ENCODE measurements around the gene ABCB8. TPM values are rescaled to one million over a fixed set of nuclear protein-coding genes. Genes with fewer than 3 reads are reported as not detected.

The ABCB8 gene
- total RNA-seq, 5 donors from 2014 or later (not counting 1 experiment from before 2014, with no cell fraction given): 72.4 to 83.0 (median 74.8) TPM

DNA sequence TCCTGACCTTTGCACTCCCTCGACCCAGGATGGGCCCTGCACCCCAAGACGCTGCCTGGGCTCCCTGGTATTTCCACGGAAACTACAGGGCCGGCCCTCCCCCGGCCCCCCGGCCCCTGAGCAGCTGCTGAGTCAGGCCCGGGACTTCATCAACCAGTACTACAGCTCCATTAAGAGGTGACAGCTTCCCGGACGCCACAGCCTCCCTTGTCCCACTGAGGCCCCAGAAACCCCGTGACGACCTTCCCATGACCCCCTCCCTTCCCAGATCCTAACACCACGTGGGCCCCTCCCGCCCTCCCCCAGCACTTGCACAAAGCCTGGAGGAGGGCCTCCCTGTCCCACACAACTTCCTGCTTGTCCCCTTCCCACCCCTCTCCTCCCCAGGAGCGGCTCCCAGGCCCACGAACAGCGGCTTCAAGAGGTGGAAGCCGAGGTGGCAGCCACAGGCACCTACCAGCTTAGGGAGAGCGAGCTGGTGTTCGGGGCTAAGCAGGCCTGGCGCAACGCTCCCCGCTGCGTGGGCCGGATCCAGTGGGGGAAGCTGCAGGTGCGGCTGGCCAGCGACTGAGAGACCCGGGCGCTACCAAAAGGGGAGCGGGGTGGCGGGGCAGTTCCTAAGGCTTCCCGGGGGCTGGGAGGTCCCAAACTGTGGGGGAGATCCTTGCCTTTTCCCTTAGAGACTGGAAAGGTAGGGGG, 31.7 kb upstream of the ABCB8 start:
- peaks cover 0 to 4% of the 10 kb centered on the region in 2 donors for H3K27me3 Mint-ChIP-seq
- Histone ChIP-seq H3K4me3 (ENCODE audit: control insufficient read depth in 1 of 2, extremely low read depth in 1 of 2, low read length in 1 of 2) (no peak overlapping the region), H3K27me3 (replicated peaks in 1 of 2; ENCODE audit: control insufficient read depth in 2 of 2, extremely low read depth in 1 of 2, insufficient read depth in 2 of 2, low read length in 1 of 2) (peaks cover 0 to 30% of the 10 kb centered on the region in 2 experiments), H3K9me3 (no peaks in the 10 kb centered on the region), H3K27ac (ENCODE audit: low read length) (no peak overlapping the region), H3K36me3 (ENCODE audit: control insufficient read depth in 2 of 2, extremely low read depth in 1 of 2, insufficient read depth in 1 of 2, low read length in 1 of 2) (peaks cover 0 to 4% of the 10 kb centered on the region in 2 donors), H3K4me1 (ENCODE audit: control insufficient read depth in 1 of 2, extremely low read depth in 1 of 2, insufficient read depth in 2 of 2, low read length in 2 of 2) (peaks cover 25 to 69% of the 10 kb centered on the region in 2 experiments)
- ChIA-PET POLR2A (no interaction called here), CTCF (interaction anchor here in 1 of 2 donors (0.7 to 1.0 kb wide), 3 partner anchors 16 to 41 kb away, joined by 3 to 5 read pairs (median 4); no protein-coding TSS in a partner anchor)
- H3K9me3 Mint-ChIP-seq: no peaks in the 10 kb centered on the region
- 34% methylated on average over 20 of the region's 31 CpGs for WGBS (ENCODE audit: insufficient coverage)
- H3K36me3 Mint-ChIP-seq: no peaks in the 10 kb centered on the region
- H3K4me1 Mint-ChIP-seq: peaks cover 41 to 55% (median 50%) of the 10 kb centered on the region in 3 donors
- no peak overlapping the region for H3K27ac Mint-ChIP-seq
- ATAC-seq (replicated peaks in 1 of 4): peak in 1 of 4 experiments; percentile 14
- peak overlapping the region in 1 of 3 donors; percentile 52 for H3K4me3 Mint-ChIP-seq
- no peak for DNase-seq

DNA sequence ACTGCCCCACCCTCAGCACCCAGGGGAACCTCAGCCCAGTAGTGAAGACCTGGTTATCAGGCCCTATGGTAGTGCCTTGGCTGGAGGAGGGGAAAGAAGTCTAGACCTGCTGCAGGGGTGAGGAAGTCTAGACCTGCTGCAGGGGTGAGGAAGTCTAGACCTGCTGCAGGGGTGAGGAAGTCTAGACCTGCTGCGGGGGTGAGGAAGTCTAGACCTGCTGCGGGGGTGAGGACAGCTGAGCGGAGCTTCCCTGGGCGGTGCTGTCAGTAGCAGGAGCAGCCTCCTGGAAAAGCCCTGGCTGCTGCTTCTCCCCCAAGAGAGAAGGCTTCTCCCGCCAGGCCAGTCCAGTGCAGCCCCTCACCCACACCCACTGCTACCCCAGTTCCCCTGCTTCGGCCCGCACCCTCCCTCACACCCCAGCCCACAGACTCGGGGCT, 31.2 kb upstream of the ABCB8 start:
- H3K9me3 Mint-ChIP-seq: no peaks in the 10 kb centered on the region
- 74% methylated on average over 7 of the region's 8 CpGs for WGBS (ENCODE audit: insufficient coverage)
- peaks cover 0 to 4% of the 10 kb centered on the region in 2 donors for H3K27me3 Mint-ChIP-seq
- no peak overlapping the region for H3K27ac Mint-ChIP-seq
- peaks cover 0 to 29% of the 10 kb centered on the region in 2 experiments for H3K27me3 ChIP-seq (replicated peaks in 1 of 2; ENCODE audit: control insufficient read depth in 2 of 2, extremely low read depth in 1 of 2, insufficient read depth in 2 of 2, low read length in 1 of 2)
- H3K36me3 ChIP-seq (ENCODE audit: control insufficient read depth in 2 of 2, extremely low read depth in 1 of 2, insufficient read depth in 1 of 2, low read length in 1 of 2): peaks cover 0 to 4% of the 10 kb centered on the region in 2 donors
- H3K27ac ChIP-seq (ENCODE audit: low read length): no peak overlapping the region
- H3K4me1 Mint-ChIP-seq: peaks cover 41 to 55% (median 50%) of the 10 kb centered on the region in 3 donors
- peaks cover 25 to 69% of the 10 kb centered on the region in 2 experiments for H3K4me1 ChIP-seq (ENCODE audit: control insufficient read depth in 1 of 2, extremely low read depth in 1 of 2, insufficient read depth in 2 of 2, low read length in 2 of 2)
- peak overlapping the region in 1 of 3 donors; percentile 52 for H3K4me3 Mint-ChIP-seq
- DNase-seq: no peak
- POLR2A ChIA-PET: no interaction called here
- no peak for ATAC-seq (replicated peaks in 1 of 4)
- CTCF ChIA-PET: interaction anchor here (0.7 to 1.3 kb wide), 3 partner anchors 11 to 40 kb away, joined by 3 to 4 read pairs (median 3); no protein-coding TSS in a partner anchor
- no peaks in the 10 kb centered on the region for H3K36me3 Mint-ChIP-seq
- no peaks in the 10 kb centered on the region for H3K9me3 ChIP-seq
- H3K4me3 ChIP-seq (ENCODE audit: control insufficient read depth in 1 of 2, extremely low read depth in 1 of 2, low read length in 1 of 2): no peak overlapping the region

DNA sequence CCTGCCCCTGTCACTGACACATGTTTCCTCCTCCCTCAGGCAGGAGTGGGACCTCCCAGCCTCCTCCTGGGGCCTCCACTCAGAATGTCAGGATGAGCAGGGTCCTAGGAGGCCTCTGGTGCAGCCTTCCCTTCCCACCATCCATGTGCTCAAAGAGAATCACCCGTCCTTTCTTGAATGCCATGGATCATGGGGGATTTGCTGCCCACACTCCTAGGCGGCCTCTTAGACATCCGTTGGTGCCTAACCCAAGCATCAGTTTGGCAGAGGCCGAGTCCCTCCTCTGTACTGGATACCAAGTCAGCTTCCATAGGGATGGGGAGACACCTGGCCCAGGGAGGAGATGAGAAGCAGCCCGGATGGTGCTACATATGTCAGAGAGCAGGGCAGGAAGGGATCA, 30.4 kb upstream of the ABCB8 start:
- Histone ChIP-seq H3K27ac (ENCODE audit: low read length) (no peak overlapping the region), H3K9me3 (no peaks in the 10 kb centered on the region), H3K4me3 (ENCODE audit: control insufficient read depth in 1 of 2, extremely low read depth in 1 of 2, low read length in 1 of 2) (no peak overlapping the region), H3K27me3 (replicated peaks in 1 of 2; ENCODE audit: control insufficient read depth in 2 of 2, extremely low read depth in 1 of 2, insufficient read depth in 2 of 2, low read length in 1 of 2) (peaks cover 0 to 29% of the 10 kb centered on the region in 2 experiments), H3K4me1 (ENCODE audit: control insufficient read depth in 1 of 2, extremely low read depth in 1 of 2, insufficient read depth in 2 of 2, low read length in 2 of 2) (peaks cover 25 to 69% of the 10 kb centered on the region in 2 experiments), H3K36me3 (ENCODE audit: control insufficient read depth in 2 of 2, extremely low read depth in 1 of 2, insufficient read depth in 1 of 2, low read length in 1 of 2) (peaks cover 0 to 4% of the 10 kb centered on the region in 2 donors)
- ATAC-seq (replicated peaks in 1 of 4) (no peak), DNase-seq (no peak)
- H3K4me3 Mint-ChIP-seq: peak overlapping the region in 1 of 3 donors; percentile 52
- no peaks in the 10 kb centered on the region for H3K9me3 Mint-ChIP-seq
- no peaks in the 10 kb centered on the region for H3K36me3 Mint-ChIP-seq
- CTCF ChIA-PET: interaction anchor here in 1 of 2 donors (1.3 kb wide), 1 partner anchor 12 kb away, joined by 3 read pairs; no protein-coding TSS in a partner anchor
- peaks cover 38 to 52% (median 46%) of the 10 kb centered on the region in 3 donors for H3K4me1 Mint-ChIP-seq
- H3K27me3 Mint-ChIP-seq: peaks cover 0 to 4% of the 10 kb centered on the region in 2 donors
- POLR2A ChIA-PET: no interaction called here
- WGBS (ENCODE audit: insufficient coverage): 86% methylated on average over 3 of the region's 5 CpGs
- peak overlapping the region in 1 of 2 donors; percentile 12 for H3K27ac Mint-ChIP-seq

DNA sequence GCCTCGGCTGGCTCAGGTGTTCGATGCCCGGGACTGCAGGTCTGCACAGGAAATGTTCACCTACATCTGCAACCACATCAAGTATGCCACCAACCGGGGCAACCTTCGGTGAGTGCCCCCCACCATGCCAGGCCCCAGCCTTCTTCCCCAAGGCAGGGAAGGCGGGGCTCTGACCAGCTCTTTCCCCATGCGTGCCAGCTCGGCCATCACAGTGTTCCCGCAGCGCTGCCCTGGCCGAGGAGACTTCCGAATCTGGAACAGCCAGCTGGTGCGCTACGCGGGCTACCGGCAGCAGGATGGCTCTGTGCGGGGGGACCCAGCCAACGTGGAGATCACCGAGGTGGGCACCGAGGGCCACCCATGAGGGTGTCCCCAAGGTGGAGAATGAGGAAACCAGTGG, 29.9 kb upstream of the ABCB8 start:
- Mint-ChIP-seq H3K4me1 (peaks cover 36 to 50% (median 45%) of the 10 kb centered on the region in 3 donors), H3K27me3 (peaks cover 0 to 4% of the 10 kb centered on the region in 2 donors), H3K36me3 (no peaks in the 10 kb centered on the region), H3K27ac (peak overlapping the region in 1 of 2 donors; percentile 34), H3K4me3 (peak overlapping the region in 1 of 3 donors; percentile 52), H3K9me3 (no peaks in the 10 kb centered on the region)
- Histone ChIP-seq H3K27ac (ENCODE audit: low read length) (no peak overlapping the region), H3K9me3 (no peaks in the 10 kb centered on the region), H3K36me3 (ENCODE audit: control insufficient read depth in 2 of 2, extremely low read depth in 1 of 2, insufficient read depth in 1 of 2, low read length in 1 of 2) (peaks cover 0 to 4% of the 10 kb centered on the region in 2 donors), H3K4me1 (ENCODE audit: control insufficient read depth in 1 of 2, extremely low read depth in 1 of 2, insufficient read depth in 2 of 2, low read length in 2 of 2) (peaks cover 23 to 69% of the 10 kb centered on the region in 2 experiments), H3K4me3 (ENCODE audit: control insufficient read depth in 1 of 2, extremely low read depth in 1 of 2, low read length in 1 of 2) (no peak overlapping the region), H3K27me3 (replicated peaks in 1 of 2; ENCODE audit: control insufficient read depth in 2 of 2, extremely low read depth in 1 of 2, insufficient read depth in 2 of 2, low read length in 1 of 2) (peaks cover 0 to 29% of the 10 kb centered on the region in 2 experiments)
- POLR2A ChIA-PET: no interaction called here
- 67% methylated on average over 18 of the region's 20 CpGs for WGBS (ENCODE audit: insufficient coverage)
- ATAC-seq (replicated peaks in 1 of 4) (peak in 1 of 4 experiments; percentile 17), DNase-seq (no peak)
- CTCF ChIA-PET: interaction anchor here in 1 of 2 donors (1.3 kb wide), 1 partner anchor 12 kb away, joined by 3 read pairs; no protein-coding TSS in a partner anchor

DNA sequence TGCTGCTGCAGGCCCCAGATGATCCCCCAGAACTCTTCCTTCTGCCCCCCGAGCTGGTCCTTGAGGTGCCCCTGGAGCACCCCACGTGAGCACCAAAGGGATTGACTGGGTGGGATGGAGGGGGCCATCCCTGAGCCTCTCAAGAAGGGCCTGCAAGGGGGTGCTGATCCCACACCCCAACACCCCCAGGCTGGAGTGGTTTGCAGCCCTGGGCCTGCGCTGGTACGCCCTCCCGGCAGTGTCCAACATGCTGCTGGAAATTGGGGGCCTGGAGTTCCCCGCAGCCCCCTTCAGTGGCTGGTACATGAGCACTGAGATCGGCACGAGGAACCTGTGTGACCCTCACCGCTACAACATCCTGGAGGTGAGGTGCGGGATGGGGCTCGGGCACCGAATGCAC, 29.2 kb upstream of the ABCB8 start:
- Mint-ChIP-seq H3K4me3 (peak overlapping the region in 1 of 3 donors; percentile 52), H3K4me1 (peaks cover 34 to 47% (median 40%) of the 10 kb centered on the region in 3 donors)
- CTCF ChIA-PET: interaction anchor here in 1 of 2 donors (0.6 kb wide), 1 partner anchor 20 kb away, joined by 5 read pairs; no protein-coding TSS in a partner anchor

More for the DNA sequence above, 29.2 kb upstream of the ABCB8 start:
- no peak for ATAC-seq (replicated peaks in 1 of 4)
- H3K27me3 Mint-ChIP-seq: peaks cover 0 to 4% of the 10 kb centered on the region in 2 donors
- no peak overlapping the region for H3K27ac Mint-ChIP-seq
- H3K4me3 ChIP-seq (ENCODE audit: control insufficient read depth in 1 of 2, extremely low read depth in 1 of 2, low read length in 1 of 2): no peak overlapping the region
- H3K9me3 ChIP-seq: no peaks in the 10 kb centered on the region
- peaks cover 0 to 4% of the 10 kb centered on the region in 2 donors for H3K36me3 ChIP-seq (ENCODE audit: control insufficient read depth in 2 of 2, extremely low read depth in 1 of 2, insufficient read depth in 1 of 2, low read length in 1 of 2)
- whole genome bisulfite sequencing (ENCODE audit: insufficient coverage): 96% methylated on average over 9 of the region's 12 CpGs
- H3K27me3 ChIP-seq (replicated peaks in 1 of 2; ENCODE audit: control insufficient read depth in 2 of 2, extremely low read depth in 1 of 2, insufficient read depth in 2 of 2, low read length in 1 of 2): peaks cover 0 to 29% of the 10 kb centered on the region in 2 experiments
- peaks cover 23 to 64% of the 10 kb centered on the region in 2 experiments for H3K4me1 ChIP-seq (ENCODE audit: control insufficient read depth in 1 of 2, extremely low read depth in 1 of 2, insufficient read depth in 2 of 2, low read length in 2 of 2)
- H3K27ac ChIP-seq (ENCODE audit: low read length): no peak overlapping the region
- DNase-seq: no peak
- no peaks in the 10 kb centered on the region for H3K9me3 Mint-ChIP-seq
- H3K36me3 Mint-ChIP-seq: no peaks in the 10 kb centered on the region
- POLR2A ChIA-PET: interaction anchor here in 1 of 2 donors (0.6 kb wide), 1 partner anchor 54 kb away, joined by 4 read pairs; no protein-coding TSS in a partner anchor
